ENCODE measurements around the gene MEX3B.
A peak's percentile ranks its signal among the peaks of the same experiment; 100 is the strongest.

Gene MEX3B

DNA sequence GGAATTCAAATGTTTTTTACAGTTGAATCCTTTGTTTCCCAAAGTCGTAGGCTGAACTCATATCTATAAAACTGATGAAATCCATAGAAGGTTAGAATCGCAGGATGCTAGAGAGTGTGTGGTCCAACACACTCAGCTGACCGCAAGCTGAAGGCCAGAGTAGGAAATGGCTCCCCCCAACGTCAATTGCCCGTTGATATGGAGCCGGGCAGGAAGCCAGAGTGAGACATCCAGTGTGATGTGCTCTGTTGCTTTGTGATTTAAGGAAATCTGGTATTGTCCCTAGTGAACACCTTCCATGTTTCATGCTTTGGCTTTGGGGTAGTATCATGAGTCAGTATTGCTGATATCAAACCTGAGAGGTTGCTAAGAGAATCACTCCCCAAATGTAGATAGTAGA is 5.8 kb upstream of the MEX3B start:
- Histone ChIP-seq H3K36me3 (ENCODE audit: control insufficient read depth, insufficient read depth, low read length) (no peaks in the 10 kb centered on the region), H3K4me1 (ENCODE audit: control insufficient read depth, insufficient read depth, low read length) (peaks cover 3% of the 10 kb centered on the region), H3K9me3 (ENCODE audit: control insufficient read depth, low read length) (no peaks in the 10 kb centered on the region), H3K4me3 (ENCODE audit: insufficient read depth, low read depth, low read length) (no peak overlapping the region), H3K27ac (ENCODE audit: insufficient read depth, low read depth, low read length, poor library complexity, severe bottlenecking) (no peak overlapping the region), H3K27me3 (ENCODE audit: control insufficient read depth, insufficient read depth, low read length, poor library complexity, severe bottlenecking) (peaks cover 5% of the 10 kb centered on the region)
- 90% methylated on average over 6 of the region's 6 CpGs for WGBS, 2 experiments

DNA sequence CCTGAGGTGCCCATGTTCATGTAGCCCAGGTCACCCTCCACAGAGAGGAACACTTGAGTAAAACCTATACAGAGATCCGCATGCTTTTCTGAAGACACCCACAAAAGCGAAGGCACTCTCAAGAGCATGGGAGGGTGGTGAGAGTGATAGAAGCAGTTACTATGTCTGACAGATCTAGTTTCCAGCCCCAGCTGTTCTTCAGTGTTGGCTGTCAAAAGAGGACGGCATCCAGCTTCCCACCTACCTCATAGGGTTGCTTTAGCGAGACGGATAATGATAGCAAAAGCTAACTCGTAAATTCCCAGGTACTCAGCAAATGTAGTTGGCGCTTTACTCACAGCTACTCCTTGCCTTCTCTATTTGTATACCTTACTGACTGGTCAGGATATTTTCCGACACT is 3.0 kb upstream of the MEX3B start:
- 90 to 94% methylated on average over 8 of the region's 8 CpGs for WGBS, 2 experiments

DNA sequence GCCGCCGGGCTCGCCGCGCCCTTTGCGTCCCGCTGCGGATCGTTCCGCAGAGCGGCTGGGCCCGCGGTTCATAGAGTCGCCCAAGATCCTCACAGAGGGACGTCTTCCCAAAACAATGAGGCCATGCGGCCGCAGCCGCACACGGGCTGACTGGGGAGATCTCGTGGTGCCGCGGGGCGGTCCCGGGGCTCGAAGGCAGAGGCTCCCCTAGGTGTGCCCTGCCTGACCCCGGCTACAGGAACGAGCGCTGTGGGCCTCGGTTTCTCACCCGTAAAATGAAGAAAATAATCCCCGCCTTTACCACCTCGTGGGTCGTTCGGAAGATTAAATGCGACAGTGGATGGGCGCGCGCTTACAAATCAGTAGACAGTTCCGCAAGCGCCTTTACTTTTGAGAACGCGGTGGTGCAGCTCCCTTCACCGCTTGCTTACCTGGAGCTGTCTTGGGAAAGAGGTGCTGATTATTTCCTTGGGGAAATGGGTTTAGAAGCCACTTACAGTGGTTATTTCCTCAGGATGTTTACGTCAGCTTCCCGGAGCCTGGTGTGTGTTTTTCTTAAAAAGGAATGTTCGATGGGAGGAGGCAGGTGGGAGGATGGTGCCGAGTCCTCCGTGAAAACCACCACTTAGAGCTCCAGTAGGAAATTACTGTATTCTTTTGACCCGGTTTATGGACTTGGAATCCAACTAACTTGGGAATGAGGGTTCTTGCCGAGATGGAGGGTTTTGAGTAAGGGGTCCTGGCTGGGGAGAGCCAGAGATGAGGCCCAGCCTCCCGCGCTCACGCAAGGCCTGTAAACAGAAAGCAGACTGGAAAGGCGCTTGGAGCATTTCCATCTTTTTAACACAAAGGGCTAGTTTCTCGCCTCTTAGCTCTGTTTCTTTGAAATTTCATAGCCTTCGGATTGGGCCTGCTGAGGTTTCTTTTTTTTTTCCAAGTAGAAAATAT is 1.9 kb upstream of the MEX3B start:
- Histone ChIP-seq H3K9me3 (ENCODE audit: control insufficient read depth, low read length) (no peaks in the 10 kb centered on the region), H3K27ac (ENCODE audit: insufficient read depth, low read depth, low read length, poor library complexity, severe bottlenecking) (peak overlapping the region; percentile 78), H3K36me3 (ENCODE audit: control insufficient read depth, insufficient read depth, low read length) (peaks cover 9% of the 10 kb centered on the region), H3K4me3 (ENCODE audit: insufficient read depth, low read depth, low read length) (peak overlapping the region; percentile 93), H3K4me1 (ENCODE audit: control insufficient read depth, insufficient read depth, low read length) (peaks cover 13% of the 10 kb centered on the region), H3K27me3 (ENCODE audit: control insufficient read depth, insufficient read depth, low read length, poor library complexity, severe bottlenecking) (peaks cover 5% of the 10 kb centered on the region)
- WGBS, 2 experiments: 13 to 14% methylated on average over 56 of the region's 56 CpGs

More for the DNA sequence above, 3.0 kb upstream of the MEX3B start:
- H3K4me1 ChIP-seq (ENCODE audit: control insufficient read depth, insufficient read depth, low read length): peaks cover 3% of the 10 kb centered on the region
- no peak overlapping the region for H3K27ac ChIP-seq (ENCODE audit: insufficient read depth, low read depth, low read length, poor library complexity, severe bottlenecking)
- H3K4me3 ChIP-seq (ENCODE audit: insufficient read depth, low read depth, low read length): no peak overlapping the region
- H3K9me3 ChIP-seq (ENCODE audit: control insufficient read depth, low read length): no peaks in the 10 kb centered on the region
- no peaks in the 10 kb centered on the region for H3K36me3 ChIP-seq (ENCODE audit: control insufficient read depth, insufficient read depth, low read length)
- peaks cover 5% of the 10 kb centered on the region for H3K27me3 ChIP-seq (ENCODE audit: control insufficient read depth, insufficient read depth, low read length, poor library complexity, severe bottlenecking)

DNA sequence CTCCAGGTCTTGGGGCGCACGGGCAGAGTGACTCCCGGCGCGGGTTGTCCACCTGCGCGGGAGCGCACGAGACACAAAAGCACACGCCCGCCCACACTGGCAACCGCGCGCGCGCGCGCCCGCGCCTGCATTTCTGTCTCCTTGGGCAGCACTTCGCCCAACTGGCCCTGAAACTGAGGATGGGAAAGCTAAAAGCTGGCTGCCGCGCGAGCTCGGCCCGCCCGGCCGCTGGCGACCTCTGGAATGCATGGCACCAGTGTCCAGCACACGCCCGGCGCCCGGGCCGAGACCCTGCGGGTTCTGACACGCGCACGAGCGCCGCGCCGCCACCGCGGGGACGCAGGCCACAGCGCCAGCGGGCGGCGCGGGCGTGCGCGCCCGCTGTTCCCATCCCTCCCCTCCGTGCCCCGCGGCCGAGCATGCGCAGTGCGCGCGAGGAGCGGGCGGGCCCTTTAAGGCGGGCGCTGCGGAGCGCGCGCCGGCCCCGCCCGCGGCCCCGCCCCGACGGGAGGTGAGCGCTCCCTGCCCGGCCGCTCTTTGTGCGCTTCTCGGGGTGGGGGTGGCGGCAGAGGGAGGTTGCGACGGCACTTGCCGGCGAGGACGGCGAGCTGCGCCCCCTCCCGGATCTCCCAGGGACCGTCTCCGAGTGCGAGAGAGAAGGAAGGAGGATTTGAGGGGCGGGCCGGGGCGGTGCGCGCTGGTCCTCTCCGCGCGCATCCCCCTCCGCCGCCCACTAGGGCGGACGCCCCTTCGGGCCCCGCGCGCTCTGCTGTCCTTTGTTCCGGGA is 1.0 kb upstream of the MEX3B start:
- 0% methylated on average over 111 of the region's 111 CpGs for WGBS, 2 experiments
- peaks cover 17% of the 10 kb centered on the region for H3K4me1 ChIP-seq (ENCODE audit: control insufficient read depth, insufficient read depth, low read length)
- H3K27ac ChIP-seq (ENCODE audit: insufficient read depth, low read depth, low read length, poor library complexity, severe bottlenecking): peak overlapping the region; percentile 98
- H3K9me3 ChIP-seq (ENCODE audit: control insufficient read depth, low read length): no peaks in the 10 kb centered on the region
- peaks cover 5% of the 10 kb centered on the region for H3K27me3 ChIP-seq (ENCODE audit: control insufficient read depth, insufficient read depth, low read length, poor library complexity, severe bottlenecking)
- peak overlapping the region; percentile 93 for H3K4me3 ChIP-seq (ENCODE audit: insufficient read depth, low read depth, low read length)
- peaks cover 9% of the 10 kb centered on the region for H3K36me3 ChIP-seq (ENCODE audit: control insufficient read depth, insufficient read depth, low read length)

DNA sequence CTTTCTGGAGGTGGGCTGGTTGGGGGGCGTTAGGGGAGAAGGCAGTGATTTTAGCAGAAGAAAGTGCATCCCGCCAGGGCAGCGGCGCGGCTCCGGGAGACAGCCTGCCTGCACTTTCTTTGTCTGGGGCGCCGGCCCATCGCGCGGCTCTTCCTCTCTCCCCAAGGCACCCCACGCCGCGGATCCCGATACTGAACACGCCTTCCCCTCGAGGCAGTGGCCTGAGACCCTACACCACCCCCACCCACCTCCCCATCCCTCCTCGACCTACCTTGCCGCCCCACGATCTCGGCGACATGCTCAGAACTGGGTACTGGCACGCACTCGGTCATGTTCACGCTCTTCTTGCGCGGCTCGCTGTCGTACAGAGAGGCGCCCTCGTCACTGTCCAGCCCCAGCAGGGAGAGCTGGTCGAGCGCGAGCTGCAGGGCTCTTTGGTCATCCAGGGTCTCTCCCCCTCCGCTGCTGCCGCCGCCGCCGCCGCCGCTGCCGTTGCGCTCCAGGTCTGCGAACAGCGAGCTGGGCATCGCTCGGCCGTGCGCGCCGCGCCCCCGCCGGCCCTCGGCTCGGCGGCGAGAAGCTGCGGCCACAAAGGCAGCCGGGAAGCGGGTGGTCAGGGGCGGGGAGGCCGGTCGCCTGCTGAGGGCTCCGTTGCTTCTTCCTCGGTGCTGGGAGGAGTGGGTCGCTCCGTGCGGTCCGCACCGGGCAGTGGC is 483 bp downstream of the MEX3B start:
- 0% methylated on average over 71 of the region's 71 CpGs for WGBS, 2 experiments
- Histone ChIP-seq H3K27ac (ENCODE audit: insufficient read depth, low read depth, low read length, poor library complexity, severe bottlenecking) (peak overlapping the region; percentile 83), H3K4me1 (ENCODE audit: control insufficient read depth, insufficient read depth, low read length) (peaks cover 17% of the 10 kb centered on the region), H3K4me3 (ENCODE audit: insufficient read depth, low read depth, low read length) (peak overlapping the region; percentile 93), H3K27me3 (ENCODE audit: control insufficient read depth, insufficient read depth, low read length, poor library complexity, severe bottlenecking) (peaks cover 5% of the 10 kb centered on the region), H3K36me3 (ENCODE audit: control insufficient read depth, insufficient read depth, low read length) (peaks cover 9% of the 10 kb centered on the region), H3K9me3 (ENCODE audit: control insufficient read depth, low read length) (no peaks in the 10 kb centered on the region)

DNA sequence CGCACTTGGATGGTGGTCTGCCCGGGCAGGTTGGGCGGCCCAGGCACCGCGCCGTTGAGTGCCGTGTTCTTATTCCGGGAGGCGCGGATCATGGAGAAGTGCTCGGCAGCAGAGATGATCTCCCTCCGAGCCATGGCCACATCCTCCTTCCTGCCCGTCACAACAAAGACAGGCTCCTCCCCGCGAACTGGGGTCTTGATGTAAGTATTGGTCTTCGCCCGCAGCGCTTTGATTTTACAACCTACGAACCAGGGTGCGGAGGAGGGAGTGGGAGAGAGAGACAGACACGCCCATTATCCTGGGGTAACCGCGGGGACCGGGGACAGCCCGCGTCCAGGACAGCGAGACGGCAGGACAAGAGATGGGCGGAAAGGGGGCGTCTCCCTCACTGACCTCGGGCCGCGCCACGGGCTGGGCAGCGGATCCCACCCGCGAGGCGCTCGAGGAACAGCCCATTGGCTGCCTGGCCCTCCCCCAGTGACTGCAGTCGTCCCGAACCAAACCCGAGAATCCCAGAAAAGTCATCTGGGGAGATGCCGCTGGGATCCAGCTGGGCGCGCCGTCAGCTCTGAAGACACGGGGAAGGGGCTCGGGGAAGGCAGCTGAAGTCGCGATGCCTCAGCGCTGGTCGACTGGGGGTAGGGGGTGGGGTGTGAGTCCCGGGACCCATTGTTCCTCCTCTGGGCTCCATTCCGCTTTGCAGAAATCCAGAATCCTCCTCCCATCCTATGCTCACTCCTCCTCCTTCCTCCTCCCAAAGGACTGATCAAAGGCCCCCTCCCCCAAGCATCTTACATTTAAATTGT is 1.2 kb downstream of the MEX3B start:
- H3K27me3 ChIP-seq (ENCODE audit: control insufficient read depth, insufficient read depth, low read length, poor library complexity, severe bottlenecking): peaks cover 5% of the 10 kb centered on the region
- peak overlapping the region; percentile 83 for H3K27ac ChIP-seq (ENCODE audit: insufficient read depth, low read depth, low read length, poor library complexity, severe bottlenecking)
- H3K36me3 ChIP-seq (ENCODE audit: control insufficient read depth, insufficient read depth, low read length): peaks cover 9% of the 10 kb centered on the region
- H3K4me3 ChIP-seq (ENCODE audit: insufficient read depth, low read depth, low read length): peak overlapping the region; percentile 93
- 0% methylated on average over 54 of the region's 54 CpGs for WGBS, 2 experiments
- peaks cover 17% of the 10 kb centered on the region for H3K4me1 ChIP-seq (ENCODE audit: control insufficient read depth, insufficient read depth, low read length)
- H3K9me3 ChIP-seq (ENCODE audit: control insufficient read depth, low read length): no peaks in the 10 kb centered on the region

DNA sequence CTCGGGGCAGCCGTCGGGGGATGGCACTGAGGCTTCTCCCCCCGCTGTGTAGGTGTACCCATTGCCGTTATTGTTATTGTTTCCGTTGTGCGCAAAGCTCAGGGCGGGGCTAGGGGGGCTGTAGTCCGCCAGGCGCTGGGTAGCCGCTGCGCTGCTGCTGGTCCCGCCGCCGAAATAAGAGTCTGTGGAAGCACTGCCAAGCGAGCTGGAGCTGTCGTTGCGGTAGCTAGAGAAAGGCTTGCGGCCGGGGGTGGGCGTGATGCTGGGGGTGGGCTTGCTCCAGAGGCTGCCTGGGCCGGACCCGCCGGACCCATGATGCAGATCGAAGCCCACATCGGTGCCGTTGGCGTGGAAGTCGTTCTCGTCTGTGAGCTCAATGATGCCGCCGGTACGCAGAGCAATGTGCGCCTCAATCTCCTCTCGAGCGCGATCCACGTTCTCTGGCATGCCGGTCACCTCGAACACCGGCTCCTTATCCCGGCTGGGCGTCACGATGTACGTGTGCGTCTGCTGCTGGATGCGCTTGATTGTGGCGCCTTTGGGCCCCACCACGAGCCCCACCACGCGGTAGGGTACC is 1.9 kb downstream of the MEX3B start:
- no peak overlapping the region for H3K27ac ChIP-seq (ENCODE audit: insufficient read depth, low read depth, low read length, poor library complexity, severe bottlenecking)
- H3K36me3 ChIP-seq (ENCODE audit: control insufficient read depth, insufficient read depth, low read length): peaks cover 9% of the 10 kb centered on the region
- 21 to 23% methylated on average over 51 of the region's 51 CpGs for WGBS, 2 experiments
- H3K27me3 ChIP-seq (ENCODE audit: control insufficient read depth, insufficient read depth, low read length, poor library complexity, severe bottlenecking): peaks cover 5% of the 10 kb centered on the region
- no peaks in the 10 kb centered on the region for H3K9me3 ChIP-seq (ENCODE audit: control insufficient read depth, low read length)
- peaks cover 17% of the 10 kb centered on the region for H3K4me1 ChIP-seq (ENCODE audit: control insufficient read depth, insufficient read depth, low read length)
- peak overlapping the region; percentile 93 for H3K4me3 ChIP-seq (ENCODE audit: insufficient read depth, low read depth, low read length)

DNA sequence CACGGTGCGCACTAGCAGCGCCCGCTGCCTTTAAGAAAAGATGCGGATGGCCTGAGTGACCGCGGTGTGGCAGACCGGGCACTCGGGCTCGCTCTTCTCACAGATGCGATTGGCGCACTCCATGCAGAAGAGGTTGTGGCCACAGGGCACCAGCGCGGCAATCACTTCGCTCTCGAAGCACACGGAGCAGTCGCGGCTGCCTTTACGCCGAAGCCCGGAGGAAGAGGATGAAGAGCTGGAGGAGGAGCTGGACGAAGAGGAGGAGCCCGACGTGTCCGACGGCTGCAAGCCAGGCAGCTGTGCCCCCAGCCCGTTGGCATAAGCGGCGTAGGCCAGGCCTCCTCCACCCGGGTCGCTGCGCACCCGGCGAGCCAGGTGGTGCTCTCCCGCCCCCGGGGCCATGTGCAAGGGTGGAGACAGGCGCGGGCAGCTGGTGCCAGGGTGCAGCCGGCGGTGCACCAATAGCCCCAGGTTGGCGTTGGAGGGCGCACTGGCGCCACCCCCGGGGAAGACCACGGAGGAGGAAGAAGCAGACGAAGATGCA is 2.6 kb downstream of the MEX3B start:
- Histone ChIP-seq H3K9me3 (ENCODE audit: control insufficient read depth, low read length) (no peaks in the 10 kb centered on the region), H3K4me1 (ENCODE audit: control insufficient read depth, insufficient read depth, low read length) (peaks cover 17% of the 10 kb centered on the region), H3K27ac (ENCODE audit: insufficient read depth, low read depth, low read length, poor library complexity, severe bottlenecking) (no peak overlapping the region), H3K36me3 (ENCODE audit: control insufficient read depth, insufficient read depth, low read length) (peaks cover 9% of the 10 kb centered on the region), H3K4me3 (ENCODE audit: insufficient read depth, low read depth, low read length) (peak overlapping the region; percentile 93), H3K27me3 (ENCODE audit: control insufficient read depth, insufficient read depth, low read length, poor library complexity, severe bottlenecking) (peaks cover 5% of the 10 kb centered on the region)
- 78 to 82% methylated on average over 47 of the region's 47 CpGs for WGBS, 2 experiments

DNA sequence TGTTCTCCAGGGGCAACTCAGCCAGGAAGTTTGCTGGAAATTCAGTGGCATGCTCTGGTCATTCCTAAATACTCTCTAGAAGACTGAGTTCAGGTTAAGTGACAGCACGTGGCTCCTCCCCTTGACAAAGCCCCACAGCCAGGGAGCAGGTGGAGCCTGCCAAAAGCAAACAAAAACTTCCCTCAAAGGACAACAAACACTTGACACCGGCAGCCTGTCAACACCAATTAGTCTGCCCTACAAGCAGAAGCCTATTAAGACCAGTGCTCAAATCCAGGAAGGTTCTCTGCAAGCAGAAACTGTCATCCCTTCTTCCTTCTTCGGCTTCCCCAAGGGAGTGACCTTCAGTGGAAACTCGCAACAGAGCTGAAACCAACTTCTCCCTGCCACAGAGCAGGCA is 5.0 kb downstream of the MEX3B start:
- Histone ChIP-seq H3K4me1 (ENCODE audit: control insufficient read depth, insufficient read depth, low read length) (peaks cover 14% of the 10 kb centered on the region), H3K27me3 (ENCODE audit: control insufficient read depth, insufficient read depth, low read length, poor library complexity, severe bottlenecking) (no peaks in the 10 kb centered on the region), H3K9me3 (ENCODE audit: control insufficient read depth, low read length) (no peaks in the 10 kb centered on the region), H3K36me3 (ENCODE audit: control insufficient read depth, insufficient read depth, low read length) (peaks cover 9% of the 10 kb centered on the region), H3K27ac (ENCODE audit: insufficient read depth, low read depth, low read length, poor library complexity, severe bottlenecking) (no peak overlapping the region), H3K4me3 (ENCODE audit: insufficient read depth, low read depth, low read length) (no peak overlapping the region)
- 25 to 32% methylated on average over 4 of the region's 4 CpGs for WGBS, 2 experiments
